ENCODE data around the gene BCAS3. TPM values are rescaled to one million over a fixed set of nuclear protein-coding genes. Genes with fewer than 3 reads are reported as not detected.

BCAS3 gene
- total and polyA plus RNA-seq, 4 donors = 5.8 to 24.6 (median 10.1) TPM

DNA sequence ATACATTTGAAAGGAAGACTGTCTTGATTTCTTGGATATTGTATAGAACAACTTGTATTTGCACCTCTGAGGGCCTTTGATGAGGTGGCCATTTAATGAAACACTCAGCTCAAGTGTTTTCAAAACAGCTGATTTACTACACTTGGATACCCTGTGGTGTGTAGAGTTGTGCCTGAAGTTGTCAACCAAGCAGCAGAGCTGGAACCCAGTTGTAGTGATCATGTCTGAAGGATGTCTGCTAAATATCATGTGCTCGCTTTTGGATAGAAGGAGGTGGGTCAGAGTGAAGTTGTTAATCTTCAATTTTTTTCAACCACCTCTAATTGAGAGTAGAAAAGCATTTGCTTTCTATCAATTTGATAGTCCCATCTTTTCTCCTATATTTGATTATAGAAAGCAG is 546.1 kb downstream of the BCAS3 start:
- Histone ChIP-seq H3K36me3 (ENCODE audit: control insufficient read depth in 4 of 4, insufficient read depth in 3 of 4, low read depth in 1 of 4, low read length in 3 of 4) (no peaks in the 10 kb centered on the region), H3K4me3 (ENCODE audit: low read depth in 1 of 3, low read length in 3 of 3) (no peak overlapping the region), H3K27ac (ENCODE audit: low read depth in 1 of 2, low read length in 2 of 2) (no peak overlapping the region), H3K9ac (ENCODE audit: low read depth in 1 of 2, low read length in 2 of 2) (no peak overlapping the region), H3K4me1 (ENCODE audit: control insufficient read depth in 4 of 4, insufficient read depth in 4 of 4, low read length in 3 of 4) (peaks cover 0 to 6% (median 2%) of the 10 kb centered on the region in 4 donors), H3K27me3 (ENCODE audit: control insufficient read depth in 4 of 4, insufficient read depth in 4 of 4, low read length in 3 of 4) (no peaks in the 10 kb centered on the region), H3K9me3 (ENCODE audit: control insufficient read depth in 4 of 4, low read length in 3 of 4) (no peaks in the 10 kb centered on the region)
- DNase-seq (ENCODE audit: low spot score) = no peak
- WGBS = 97% methylated on average over 1 of the region's 1 CpG
- TF ChIP-seq RXRA (IDR thresholded peaks at IDR 0.05) (no peak), HNF4G (IDR thresholded peaks at IDR 0.05) (no peak)
- TF ChIP-seq, protein P1, sequence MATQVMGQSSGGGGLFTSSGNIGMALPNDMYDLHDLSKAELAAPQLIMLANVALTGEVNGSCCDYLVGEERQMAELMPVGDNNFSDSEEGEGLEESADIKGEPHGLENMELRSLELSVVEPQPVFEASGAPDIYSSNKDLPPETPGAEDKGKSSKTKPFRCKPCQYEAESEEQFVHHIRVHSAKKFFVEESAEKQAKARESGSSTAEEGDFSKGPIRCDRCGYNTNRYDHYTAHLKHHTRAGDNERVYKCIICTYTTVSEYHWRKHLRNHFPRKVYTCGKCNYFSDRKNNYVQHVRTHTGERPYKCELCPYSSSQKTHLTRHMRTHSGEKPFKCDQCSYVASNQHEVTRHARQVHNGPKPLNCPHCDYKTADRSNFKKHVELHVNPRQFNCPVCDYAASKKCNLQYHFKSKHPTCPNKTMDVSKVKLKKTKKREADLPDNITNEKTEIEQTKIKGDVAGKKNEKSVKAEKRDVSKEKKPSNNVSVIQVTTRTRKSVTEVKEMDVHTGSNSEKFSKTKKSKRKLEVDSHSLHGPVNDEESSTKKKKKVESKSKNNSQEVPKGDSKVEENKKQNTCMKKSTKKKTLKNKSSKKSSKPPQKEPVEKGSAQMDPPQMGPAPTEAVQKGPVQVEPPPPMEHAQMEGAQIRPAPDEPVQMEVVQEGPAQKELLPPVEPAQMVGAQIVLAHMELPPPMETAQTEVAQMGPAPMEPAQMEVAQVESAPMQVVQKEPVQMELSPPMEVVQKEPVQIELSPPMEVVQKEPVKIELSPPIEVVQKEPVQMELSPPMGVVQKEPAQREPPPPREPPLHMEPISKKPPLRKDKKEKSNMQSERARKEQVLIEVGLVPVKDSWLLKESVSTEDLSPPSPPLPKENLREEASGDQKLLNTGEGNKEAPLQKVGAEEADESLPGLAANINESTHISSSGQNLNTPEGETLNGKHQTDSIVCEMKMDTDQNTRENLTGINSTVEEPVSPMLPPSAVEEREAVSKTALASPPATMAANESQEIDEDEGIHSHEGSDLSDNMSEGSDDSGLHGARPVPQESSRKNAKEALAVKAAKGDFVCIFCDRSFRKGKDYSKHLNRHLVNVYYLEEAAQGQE (IDR thresholded peaks at IDR 0.05) = no peak

DNA sequence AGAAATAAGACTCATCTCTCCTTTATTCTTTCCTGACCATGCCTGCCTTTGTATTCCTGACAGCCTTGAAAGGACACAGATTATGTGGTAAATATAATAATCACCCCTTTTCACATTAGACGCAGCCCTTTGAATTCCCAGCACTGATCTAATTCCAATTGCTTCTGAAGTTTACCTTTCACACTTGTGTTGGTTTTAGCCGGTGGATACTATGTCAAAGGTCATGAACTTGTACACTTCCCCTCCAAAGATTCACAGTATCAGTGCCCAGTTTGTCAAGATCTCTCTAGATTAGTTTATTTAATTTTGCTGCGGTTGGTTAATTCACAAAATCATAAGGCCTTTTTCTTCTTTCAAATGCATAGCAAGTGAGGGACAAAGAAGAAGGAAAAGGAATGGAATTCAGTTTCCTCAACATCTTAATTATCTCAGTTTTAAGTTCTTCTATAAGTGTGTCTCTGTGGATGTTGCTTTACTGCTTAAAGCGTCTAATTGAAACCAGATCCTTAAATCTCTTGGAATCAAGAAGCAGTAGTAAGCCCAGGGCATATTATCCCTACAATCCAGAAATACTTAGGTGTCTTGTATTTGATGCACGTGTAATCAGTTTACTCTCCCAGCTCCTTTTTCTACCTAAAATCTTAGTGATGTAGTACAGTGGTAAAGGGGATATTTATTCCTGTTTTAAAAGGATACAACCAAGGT is 547.7 kb downstream of the BCAS3 start:
- Histone ChIP-seq H3K4me3 (ENCODE audit: low read depth in 1 of 3, low read length in 3 of 3) (no peak overlapping the region), H3K27me3 (ENCODE audit: control insufficient read depth in 4 of 4, insufficient read depth in 4 of 4, low read length in 3 of 4) (no peaks in the 10 kb centered on the region), H3K4me1 (ENCODE audit: control insufficient read depth in 4 of 4, insufficient read depth in 4 of 4, low read length in 3 of 4) (peaks cover 0 to 6% (median 2%) of the 10 kb centered on the region in 4 donors), H3K27ac (ENCODE audit: low read depth in 1 of 2, low read length in 2 of 2) (no peak overlapping the region), H3K36me3 (ENCODE audit: control insufficient read depth in 4 of 4, insufficient read depth in 3 of 4, low read depth in 1 of 4, low read length in 3 of 4) (no peaks in the 10 kb centered on the region), H3K9ac (ENCODE audit: low read depth in 1 of 2, low read length in 2 of 2) (no peak overlapping the region), H3K9me3 (ENCODE audit: control insufficient read depth in 4 of 4, low read length in 3 of 4) (no peaks in the 10 kb centered on the region)
- WGBS = 58% methylated on average over 5 of the region's 5 CpGs
- no peak for DNase-seq (ENCODE audit: low spot score)
- TF ChIP-seq EGR1 (IDR thresholded peaks at IDR 0.05; ENCODE audit: low read depth in 2 of 2) (no peak), YY1 (IDR thresholded peaks at IDR 0.05) (no peak), HNF4A (conservative IDR thresholded peaks at IDR 0.05) (peak; percentile 17 to 36), SP1 (IDR thresholded peaks at IDR 0.05) (no peak), HNF4G (IDR thresholded peaks at IDR 0.05) (no peak), JUND (IDR thresholded peaks at IDR 0.05) (no peak), RAD21 (IDR thresholded peaks at IDR 0.05) (no peak), RXRA (IDR thresholded peaks at IDR 0.05) (peak; percentile 55 to 68), TAF1 (conservative IDR thresholded peaks at IDR 0.05) (no peak), FOXA2 (IDR thresholded peaks at IDR 0.05) (peak; percentile 29), NR2F2 (IDR thresholded peaks at IDR 0.05) (no peak), GABPA (IDR thresholded peaks at IDR 0.05 in 1 of 2, conservative IDR thresholded peaks at IDR 0.05 in 1 of 2) (no peak), FOXA1 (IDR thresholded peaks at IDR 0.05) (no peak)
- TF ChIP-seq, protein P2, sequence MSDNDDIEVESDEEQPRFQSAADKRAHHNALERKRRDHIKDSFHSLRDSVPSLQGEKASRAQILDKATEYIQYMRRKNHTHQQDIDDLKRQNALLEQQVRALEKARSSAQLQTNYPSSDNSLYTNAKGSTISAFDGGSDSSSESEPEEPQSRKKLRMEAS (IDR thresholded peaks at IDR 0.05) = no peak
- TF ChIP-seq, protein P1 (IDR thresholded peaks at IDR 0.05) = no peak
- TF ChIP-seq, protein P3, sequence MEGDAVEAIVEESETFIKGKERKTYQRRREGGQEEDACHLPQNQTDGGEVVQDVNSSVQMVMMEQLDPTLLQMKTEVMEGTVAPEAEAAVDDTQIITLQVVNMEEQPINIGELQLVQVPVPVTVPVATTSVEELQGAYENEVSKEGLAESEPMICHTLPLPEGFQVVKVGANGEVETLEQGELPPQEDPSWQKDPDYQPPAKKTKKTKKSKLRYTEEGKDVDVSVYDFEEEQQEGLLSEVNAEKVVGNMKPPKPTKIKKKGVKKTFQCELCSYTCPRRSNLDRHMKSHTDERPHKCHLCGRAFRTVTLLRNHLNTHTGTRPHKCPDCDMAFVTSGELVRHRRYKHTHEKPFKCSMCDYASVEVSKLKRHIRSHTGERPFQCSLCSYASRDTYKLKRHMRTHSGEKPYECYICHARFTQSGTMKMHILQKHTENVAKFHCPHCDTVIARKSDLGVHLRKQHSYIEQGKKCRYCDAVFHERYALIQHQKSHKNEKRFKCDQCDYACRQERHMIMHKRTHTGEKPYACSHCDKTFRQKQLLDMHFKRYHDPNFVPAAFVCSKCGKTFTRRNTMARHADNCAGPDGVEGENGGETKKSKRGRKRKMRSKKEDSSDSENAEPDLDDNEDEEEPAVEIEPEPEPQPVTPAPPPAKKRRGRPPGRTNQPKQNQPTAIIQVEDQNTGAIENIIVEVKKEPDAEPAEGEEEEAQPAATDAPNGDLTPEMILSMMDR (IDR thresholded peaks at IDR 0.05; ENCODE audit: low read depth, low read length, missing input control) = no peak
- TF ChIP-seq, protein P4, sequence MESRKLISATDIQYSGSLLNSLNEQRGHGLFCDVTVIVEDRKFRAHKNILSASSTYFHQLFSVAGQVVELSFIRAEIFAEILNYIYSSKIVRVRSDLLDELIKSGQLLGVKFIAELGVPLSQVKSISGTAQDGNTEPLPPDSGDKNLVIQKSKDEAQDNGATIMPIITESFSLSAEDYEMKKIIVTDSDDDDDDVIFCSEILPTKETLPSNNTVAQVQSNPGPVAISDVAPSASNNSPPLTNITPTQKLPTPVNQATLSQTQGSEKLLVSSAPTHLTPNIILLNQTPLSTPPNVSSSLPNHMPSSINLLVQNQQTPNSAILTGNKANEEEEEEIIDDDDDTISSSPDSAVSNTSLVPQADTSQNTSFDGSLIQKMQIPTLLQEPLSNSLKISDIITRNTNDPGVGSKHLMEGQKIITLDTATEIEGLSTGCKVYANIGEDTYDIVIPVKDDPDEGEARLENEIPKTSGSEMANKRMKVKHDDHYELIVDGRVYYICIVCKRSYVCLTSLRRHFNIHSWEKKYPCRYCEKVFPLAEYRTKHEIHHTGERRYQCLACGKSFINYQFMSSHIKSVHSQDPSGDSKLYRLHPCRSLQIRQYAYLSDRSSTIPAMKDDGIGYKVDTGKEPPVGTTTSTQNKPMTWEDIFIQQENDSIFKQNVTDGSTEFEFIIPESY (IDR thresholded peaks at IDR 0.05) = no peak
- TF ChIP-seq, protein P5, sequence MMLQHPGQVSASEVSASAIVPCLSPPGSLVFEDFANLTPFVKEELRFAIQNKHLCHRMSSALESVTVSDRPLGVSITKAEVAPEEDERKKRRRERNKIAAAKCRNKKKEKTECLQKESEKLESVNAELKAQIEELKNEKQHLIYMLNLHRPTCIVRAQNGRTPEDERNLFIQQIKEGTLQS (IDR thresholded peaks at IDR 0.05) = no peak
